GM23248 (cell line): ENCODE measurements around the gene CTU2. TPM values are rescaled to one million over a fixed set of nuclear protein-coding genes. Genes with fewer than 3 reads are reported as not detected.

ENCODE experiments used
- DNase-seq: peaks from one replicate; pipeline ENCODE4 v3.0.0-alpha.2; 2015
- H2AFZ ChIP-seq: fragments of 200-600 bp; sonication (generic); 2 replicates; pipeline ENCODE4 v1.6.1; 2016; ENCODE audit warnings: antibody characterized with exemption
- H3F3A ChIP-seq: fragments of 200-600 bp; sonication (generic); 2 replicates; pipeline ENCODE4 v1.6.1; 2016; ENCODE audit warnings: mild to moderate bottlenecking, antibody characterized with exemption, mixed run types; ENCODE audit not compliant: insufficient read depth
- H3K27ac ChIP-seq: fragments of 200-600 bp; sonication (generic); 2 replicates; pipeline ENCODE4 v1.5.1; 2016; ENCODE audit warnings: mild to moderate bottlenecking
- H3K27me3 ChIP-seq: fragments of 200-600 bp; sonication (generic); replicated peaks from 2 replicates; pipeline ENCODE4 v1.6.1; 2016; ENCODE audit warnings: mild to moderate bottlenecking; ENCODE audit not compliant: insufficient read depth
- H3K36me3 ChIP-seq: fragments of 200-600 bp; sonication (generic); 2 replicates; pipeline ENCODE4 v1.6.1; 2016; ENCODE audit warnings: low read depth, mild to moderate bottlenecking
- H3K4me1 ChIP-seq: fragments of 200-600 bp; sonication (generic); 2 replicates; pipeline ENCODE4 v1.6.1; 2016; ENCODE audit warnings: mild to moderate bottlenecking; ENCODE audit not compliant: insufficient read depth
- H3K4me2 ChIP-seq: fragments of 200-600 bp; sonication (generic); one replicate; pipeline ENCODE4 v1.6.1; 2016; ENCODE audit warnings: mild to moderate bottlenecking; ENCODE audit not compliant: unreplicated experiment
- H3K4me3 ChIP-seq: fragments of 200-600 bp; sonication (generic); 2 replicates; pipeline ENCODE4 v1.5.1; 2016; ENCODE audit warnings: mild to moderate bottlenecking
- H3K79me2 ChIP-seq: fragments of 200-600 bp; sonication (generic); 2 replicates; pipeline ENCODE4 v1.6.1; 2016; ENCODE audit warnings: mild to moderate bottlenecking; ENCODE audit not compliant: insufficient read depth
- H3K9ac ChIP-seq: fragments of 200-600 bp; sonication (generic); 2 replicates; pipeline ENCODE4 v1.6.1; 2016; ENCODE audit warnings: mild to moderate bottlenecking
- H3K9me2 ChIP-seq: fragments of 200-600 bp; sonication (generic); 2 replicates; pipeline ENCODE4 v1.6.1; 2016; ENCODE audit warnings: mixed run types, mild to moderate bottlenecking, moderate library complexity; ENCODE audit not compliant: insufficient read depth
- H3K9me3 ChIP-seq: fragments of 200-600 bp; sonication (generic); one replicate; pipeline ENCODE4 v1.6.1; 2017; ENCODE audit warnings: low read depth
- H4K20me1 ChIP-seq: fragments of 200-600 bp; sonication (generic); 2 replicates; pipeline ENCODE4 v1.6.0; 2016; ENCODE audit not compliant: insufficient read depth
- EZH2 ChIP-seq: fragments of 200-600 bp; sonication (generic); IDR thresholded peaks from 2 replicates; pipeline ENCODE4 v1.6.1; 2018; ENCODE audit warnings: antibody characterized with exemption, mild to moderate bottlenecking; ENCODE audit not compliant: insufficient read depth, poor library complexity, severe bottlenecking
- EZH2phosphoT487 ChIP-seq: fragments of 200-600 bp; sonication (generic); IDR thresholded peaks from 2 replicates; pipeline ENCODE4 v1.6.1; 2018; ENCODE audit warnings: antibody characterized with exemption, moderate library complexity, mild to moderate bottlenecking, low read depth; ENCODE audit not compliant: insufficient read depth
- WGBS, 2 experiments: methylation state at CpG; one replicate each; pipeline ENCODE4 v1.1.6; 2015 to 2017; ENCODE audit warnings: low lambda C conversion rate in 2 of 2, low coverage in 1 of 2; ENCODE audit errors: missing lambda C conversion rate in 2 of 2; 5-methylcytosine and 5-hydroxymethylcytosine counted together
- in situ Hi-C: fragments of 300-500 bp; cut with MboI; formaldehyde crosslinking; loops from 2 replicates; pipeline ENCODE4 v1.15.0; 2020
- polyA plus RNA-seq: library from polyadenylated mRNA; unstranded; fragments of >200 nt; fragmentation: Nextera tagmentation; extraction: Ambion mirVana; gene quantifications from 2 replicates; pipeline ENCODE4 v1.2.1, GENCODE V29; 2016
- total RNA-seq: library from RNA; depleted of rRNA; stranded (reverse); fragments of >200 nt; shearing (Covaris generic); gene quantifications from 2 replicates; pipeline ENCODE4 v1.2.3, GENCODE V29; 2014

The CTU2 gene
- total and polyA plus RNA-seq, 2 experiments from 2014 or later = 16.1 to 20.4 TPM

- Histone ChIP-seq H3K4me2 (no peak overlapping the region), H3K4me1 (no peaks in the 10 kb centered on the region), H3K27ac (no peak overlapping the region), H3K36me3 (no peaks in the 10 kb centered on the region), H3K4me3 (no peak overlapping the region), H3K27me3 (peaks cover 18% of the 10 kb centered on the region), H3K79me2 (no peaks in the 10 kb centered on the region), H3F3A (no peaks in the 10 kb centered on the region), H3K9ac (no peak overlapping the region), H3K9me2 (no peaks in the 10 kb centered on the region), H2AFZ (no peak overlapping the region), H4K20me1 (no peaks in the 10 kb centered on the region), H3K9me3 (no peaks in the 10 kb centered on the region)
- WGBS, 2 experiments = 51 to 60% methylated on average over 8 to 10 of the region's 10 CpGs
- in situ Hi-C loops = no loop called here
- DNase-seq = no peak
- TF ChIP-seq EZH2 (no peak), EZH2phosphoT487 (no peak)
Measured at GRCh38 chr16:88687254-88687576, 19.1 kb upstream of the CTU2 start.

DNA sequence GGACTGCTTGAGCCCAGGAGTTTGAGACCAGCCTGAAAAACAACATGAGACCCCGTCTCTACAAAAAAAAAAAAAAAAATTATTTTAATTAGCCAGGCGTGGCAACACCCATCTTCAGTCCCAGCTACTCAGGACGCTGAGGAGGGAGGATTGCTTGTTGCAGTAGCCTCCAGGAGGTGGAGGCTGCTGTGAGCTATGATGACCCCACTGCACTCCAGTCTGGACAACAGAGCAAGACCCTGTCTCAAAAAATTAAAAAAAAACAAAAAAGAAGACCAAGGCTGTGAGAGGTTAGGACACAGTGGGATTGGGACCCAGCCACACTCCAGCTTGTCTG lies 18.7 kb upstream of the CTU2 start:
- Histone ChIP-seq H4K20me1 (no peaks in the 10 kb centered on the region), H3K27ac (no peak overlapping the region), H3K79me2 (no peaks in the 10 kb centered on the region), H3K9ac (no peak overlapping the region), H3K4me2 (no peak overlapping the region), H3K4me1 (no peaks in the 10 kb centered on the region), H2AFZ (no peak overlapping the region), H3F3A (no peaks in the 10 kb centered on the region), H3K4me3 (no peak overlapping the region), H3K36me3 (no peaks in the 10 kb centered on the region), H3K9me2 (no peaks in the 10 kb centered on the region), H3K9me3 (no peaks in the 10 kb centered on the region), H3K27me3 (peaks cover 18% of the 10 kb centered on the region)
- TF ChIP-seq EZH2phosphoT487 (no peak), EZH2 (no peak)
- no peak for DNase-seq
- WGBS, 2 experiments = 10 to 12% methylated on average over 3 of the region's 3 CpGs
- in situ Hi-C loops = no loop called here

DNA sequence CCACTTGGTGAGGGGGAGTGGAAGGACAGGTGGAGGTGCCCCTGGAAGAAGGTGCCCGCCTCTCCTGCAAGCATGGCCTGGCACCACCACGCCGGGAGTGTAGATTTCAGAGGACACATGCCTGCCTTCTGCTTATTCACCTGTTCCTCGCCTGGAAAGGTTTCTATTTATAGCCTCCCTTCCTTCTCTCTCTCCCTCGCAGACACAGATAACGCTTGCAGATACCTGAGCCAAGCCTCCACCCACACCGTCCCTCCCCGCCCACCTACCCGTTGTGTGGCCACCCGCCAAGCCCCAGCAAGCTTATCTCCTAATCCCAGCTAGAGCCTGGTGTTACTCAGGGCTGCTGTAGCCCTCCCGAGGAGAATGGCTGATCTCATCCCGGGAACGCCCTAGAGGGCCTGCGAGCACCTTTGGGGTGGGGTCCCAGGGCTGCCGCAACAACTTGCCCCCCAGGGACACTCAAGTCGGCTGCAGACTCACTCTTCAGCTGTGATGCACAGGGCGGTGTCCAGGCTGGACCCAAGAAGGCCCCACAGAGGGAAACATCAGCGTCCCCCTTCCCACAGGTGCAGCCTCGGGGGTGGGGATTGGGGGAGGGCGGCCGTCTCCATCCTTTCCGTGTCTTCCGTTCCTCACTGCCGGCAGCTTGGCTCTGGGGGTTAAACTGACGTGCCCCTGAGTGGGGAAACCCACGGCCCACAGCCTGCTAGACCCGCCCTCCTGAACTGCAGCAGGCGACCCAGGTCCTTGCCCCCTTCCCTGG lies 18.1 kb upstream of the CTU2 start:
- no peak for DNase-seq
- H3K9me3 ChIP-seq = no peaks in the 10 kb centered on the region
- 27 to 34% methylated on average over 17 to 28 of the region's 28 CpGs for WGBS, 2 experiments
- H3K36me3 ChIP-seq = no peaks in the 10 kb centered on the region
- H3K9ac ChIP-seq = no peak overlapping the region
- H4K20me1 ChIP-seq = no peaks in the 10 kb centered on the region
- TF ChIP-seq EZH2phosphoT487 (no peak), EZH2 (no peak)
- H2AFZ ChIP-seq = no peak overlapping the region
- no peaks in the 10 kb centered on the region for H3K9me2 ChIP-seq
- H3K4me1 ChIP-seq = no peaks in the 10 kb centered on the region
- no peak overlapping the region for H3K4me2 ChIP-seq
- peaks cover 18% of the 10 kb centered on the region for H3K27me3 ChIP-seq
- in situ Hi-C loops = no loop called here
- H3K27ac ChIP-seq = no peak overlapping the region
- H3K4me3 ChIP-seq = no peak overlapping the region
- H3K79me2 ChIP-seq = no peaks in the 10 kb centered on the region
- no peaks in the 10 kb centered on the region for H3F3A ChIP-seq

DNA sequence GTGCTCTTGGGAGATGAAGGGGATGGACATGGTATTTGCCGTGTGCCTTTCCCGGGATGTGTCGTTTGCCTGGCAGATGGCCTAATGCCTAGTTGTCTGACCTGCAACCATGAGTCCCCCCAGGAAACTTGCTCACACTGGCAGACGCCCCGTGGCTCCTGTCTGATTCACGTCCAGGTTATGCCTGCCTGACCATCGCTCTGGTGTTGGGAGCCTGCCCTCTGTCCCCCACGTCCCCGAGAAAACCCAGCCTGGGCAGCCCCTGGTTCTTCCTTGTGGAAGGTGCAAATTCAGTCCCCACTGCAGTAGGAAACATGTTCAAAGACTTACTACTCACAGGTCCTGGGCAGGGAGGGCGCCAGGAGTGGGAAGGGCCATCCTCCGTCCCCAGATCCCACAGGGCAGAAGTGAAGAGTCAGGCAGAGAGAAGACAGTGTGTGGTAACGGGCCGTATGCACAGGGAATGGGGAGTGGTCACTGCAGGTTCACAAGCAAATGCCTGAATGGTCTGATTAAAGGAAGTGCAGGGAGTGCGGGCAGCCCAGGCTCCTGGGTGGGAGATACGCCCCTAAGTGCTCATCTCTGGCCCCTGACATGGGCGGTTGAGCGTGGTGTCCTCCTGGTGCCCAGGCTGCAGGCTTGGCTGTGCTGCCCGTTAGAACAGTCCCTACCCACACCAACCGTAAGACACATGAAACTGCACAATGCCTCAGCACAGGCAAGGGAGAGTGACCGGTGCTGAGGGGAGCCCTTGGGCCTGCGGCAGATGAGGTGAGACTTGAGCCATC lies 15.8 kb upstream of the CTU2 start:
- no peaks in the 10 kb centered on the region for H3F3A ChIP-seq
- peaks cover 15% of the 10 kb centered on the region for H3K27me3 ChIP-seq
- 79 to 82% methylated on average over 20 to 21 of the region's 21 CpGs for WGBS, 2 experiments
- H3K9me2 ChIP-seq = no peaks in the 10 kb centered on the region
- no peaks in the 10 kb centered on the region for H3K36me3 ChIP-seq
- no peaks in the 10 kb centered on the region for H3K79me2 ChIP-seq
- H3K9me3 ChIP-seq = no peaks in the 10 kb centered on the region
- no peak for DNase-seq
- in situ Hi-C loops = no loop called here
- no peaks in the 10 kb centered on the region for H3K4me1 ChIP-seq
- no peak overlapping the region for H3K9ac ChIP-seq
- no peak for TF ChIP-seq EZH2
- no peak overlapping the region for H2AFZ ChIP-seq
- no peak overlapping the region for H3K27ac ChIP-seq
- no peak overlapping the region for H3K4me2 ChIP-seq
- H3K4me3 ChIP-seq = no peak overlapping the region
- H4K20me1 ChIP-seq = no peaks in the 10 kb centered on the region
